ENCODE results near the gene TLR5. TPM values are rescaled to one million over a fixed set of nuclear protein-coding genes. Genes with fewer than 3 reads are reported as not detected.

The TLR5 gene
- polyA plus RNA-seq, 3 donors from 2014 or later, result 0.80 to 1.0 TPM; not detected in 1

DNA sequence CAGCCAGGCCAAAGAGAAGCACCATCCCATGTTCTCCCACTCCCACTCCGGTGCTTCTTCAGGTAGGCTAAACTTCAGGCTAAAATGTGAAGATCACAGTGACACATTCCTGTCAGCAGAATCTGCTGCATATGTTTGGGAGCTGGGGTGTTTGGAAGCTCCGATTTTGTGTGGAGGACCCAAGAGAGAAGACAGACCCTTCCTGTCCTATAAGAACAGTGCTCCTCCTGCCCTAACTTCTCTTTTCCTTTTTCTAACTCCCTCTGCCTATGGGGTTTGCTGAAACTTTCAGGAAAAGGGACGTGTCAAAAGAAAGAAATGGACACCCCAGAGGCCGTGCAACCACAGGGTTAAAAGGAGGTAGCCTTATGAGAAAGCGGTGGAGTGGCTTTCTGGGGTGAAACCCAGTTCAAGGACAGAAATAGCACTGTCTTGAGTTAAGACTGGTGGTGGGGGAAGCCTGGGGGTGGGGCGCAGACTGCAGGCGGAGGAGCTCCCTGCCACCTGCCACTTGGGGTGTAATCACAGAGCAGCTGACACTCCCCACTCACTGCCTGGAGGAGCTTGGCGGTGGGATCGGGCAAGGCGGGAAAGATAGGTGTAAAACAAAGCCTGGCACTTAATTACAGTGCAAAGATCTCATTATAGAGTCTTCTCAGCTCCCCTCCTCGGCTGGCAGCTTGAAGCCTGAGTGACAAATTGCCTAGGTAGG, 645 bp upstream of the TLR5 start:
- peaks cover 0 to 10% (median 2%) of the 10 kb centered on the region in 6 donors for H3K9me3 Mint-ChIP-seq
- H3K36me3 Mint-ChIP-seq, result peaks cover 0 to 3% (median 3%) of the 10 kb centered on the region in 3 donors
- peaks cover 19 to 22% of the 10 kb centered on the region in 2 donors for H3K4me1 Mint-ChIP-seq
- DNase-seq, result peak; percentile 17 to 32 (median 19)
- peak overlapping the region; percentile 69 to 81 (median 78) for H3K4me3 Mint-ChIP-seq
- peaks cover 2 to 12% (median 10%) of the 10 kb centered on the region in 3 donors for H3K27me3 Mint-ChIP-seq (ENCODE audit: low read depth in 3 of 3)
- peak overlapping the region; percentile 5 to 81 (median 64) for H3K27ac Mint-ChIP-seq

DNA sequence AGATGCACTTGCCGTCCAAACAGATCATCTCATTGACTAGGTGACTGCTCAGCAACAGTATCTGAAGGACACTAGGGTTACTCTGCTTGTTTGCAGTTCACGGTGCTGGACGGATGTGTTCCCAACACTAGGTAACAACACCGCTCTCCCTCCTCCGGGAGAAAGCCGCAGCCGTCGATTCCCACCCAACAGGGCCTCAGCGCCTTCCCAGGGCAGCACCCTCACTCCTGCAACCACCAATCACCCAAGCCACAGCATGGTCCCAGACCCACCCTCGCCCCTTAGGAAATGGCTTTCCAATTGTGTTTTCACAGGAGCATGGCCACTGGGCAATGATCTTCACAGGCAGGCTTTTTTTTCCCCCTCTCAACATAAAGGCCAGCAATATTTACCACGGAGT, 779 bp downstream of the TLR5 start:
- H3K27ac Mint-ChIP-seq, result no peak overlapping the region
- H3K36me3 Mint-ChIP-seq, result peaks cover 0 to 3% (median 0%) of the 10 kb centered on the region in 3 donors
- H3K4me3 Mint-ChIP-seq, result peak overlapping the region; percentile 62 to 80 (median 70)
- peaks cover 0 to 5% (median 2%) of the 10 kb centered on the region in 6 donors for H3K9me3 Mint-ChIP-seq
- peaks cover 19 to 22% of the 10 kb centered on the region in 2 donors for H3K4me1 Mint-ChIP-seq
- no peak for DNase-seq
- peaks cover 3 to 11% (median 6%) of the 10 kb centered on the region in 3 donors for H3K27me3 Mint-ChIP-seq (ENCODE audit: low read depth in 3 of 3)

DNA sequence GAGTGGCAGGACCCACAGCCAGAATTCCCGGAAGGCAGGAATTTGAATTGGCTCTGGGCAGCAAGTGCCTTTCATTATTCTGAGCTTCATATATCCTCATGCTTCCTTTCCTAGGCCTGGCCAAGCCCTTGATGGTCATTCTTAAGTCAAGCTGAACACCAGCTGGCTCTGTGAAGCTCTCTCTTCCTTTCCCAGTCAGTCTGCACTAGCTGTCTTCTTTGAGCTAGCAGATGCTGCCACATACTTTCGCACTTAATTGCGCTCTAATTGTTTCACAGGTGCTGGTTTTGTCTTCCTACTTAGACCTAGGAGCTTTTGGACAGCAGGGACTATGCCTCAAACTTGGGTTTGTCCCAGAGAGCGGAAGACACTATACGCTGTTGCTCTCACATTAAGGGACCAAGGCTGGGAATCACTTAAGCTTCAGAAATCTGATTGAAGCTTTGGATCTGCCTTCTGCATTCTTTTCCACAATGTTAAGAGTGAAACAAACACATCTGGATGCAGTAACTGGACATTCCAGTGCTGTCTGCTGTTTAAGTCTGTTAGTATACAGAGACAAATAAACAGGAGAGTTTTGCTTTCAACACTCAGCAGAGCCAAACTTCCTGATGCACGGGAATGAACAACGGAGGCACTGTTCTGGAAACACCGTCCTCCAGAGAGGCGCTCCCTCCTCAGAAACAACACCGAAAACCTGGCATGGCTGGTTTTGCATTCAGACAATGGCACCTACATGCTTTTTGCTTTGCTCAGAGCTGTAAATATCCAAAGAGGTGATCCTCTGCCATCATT, 2.2 kb downstream of the TLR5 start:
- Mint-ChIP-seq H3K36me3 (no peaks in the 10 kb centered on the region), H3K4me1 (peaks cover 19 to 22% of the 10 kb centered on the region in 2 donors), H3K4me3 (no peak overlapping the region), H3K9me3 (no peaks in the 10 kb centered on the region), H3K27ac (peak overlapping the region in 1 of 6 donors; percentile 39), H3K27me3 (ENCODE audit: low read depth in 3 of 3) (peaks cover 4 to 9% (median 6%) of the 10 kb centered on the region in 3 donors)
- DNase-seq, result no peak

DNA sequence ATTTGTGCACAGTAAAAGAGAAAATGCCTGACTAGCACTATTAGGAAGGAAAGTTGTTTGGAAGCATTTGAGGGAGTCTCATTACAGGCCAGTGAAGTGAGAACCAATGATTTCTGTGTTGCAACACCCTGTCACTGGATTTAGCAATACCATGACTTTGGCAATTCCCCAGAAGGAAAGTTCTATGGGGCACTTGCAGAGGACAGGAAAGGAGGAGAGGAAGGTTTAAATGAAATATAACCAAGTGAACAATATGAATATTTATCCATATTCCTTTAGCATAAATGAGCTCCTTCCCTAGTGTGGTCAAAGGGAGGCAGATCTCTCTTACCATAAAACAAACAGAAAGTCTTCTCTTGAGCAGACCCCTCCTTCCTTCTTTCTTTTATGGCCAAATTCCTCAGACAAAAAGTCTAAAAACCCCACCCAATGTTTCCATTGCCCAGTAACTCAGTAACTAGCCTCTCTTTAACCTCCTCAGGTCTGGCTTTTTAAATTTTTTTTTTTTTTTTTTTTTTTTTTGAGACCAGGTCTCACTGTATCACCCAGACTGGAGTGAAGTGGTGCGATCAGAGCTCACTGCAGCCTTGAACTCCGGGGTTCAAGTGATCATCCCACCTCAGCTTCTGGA, 5.5 kb downstream of the TLR5 start:
- no peak overlapping the region for H3K27ac Mint-ChIP-seq
- DNase-seq, result no peak
- H3K27me3 Mint-ChIP-seq (ENCODE audit: low read depth in 3 of 3), result peaks cover 11 to 20% (median 15%) of the 10 kb centered on the region in 3 donors
- H3K9me3 Mint-ChIP-seq, result no peaks in the 10 kb centered on the region
- H3K4me1 Mint-ChIP-seq, result peaks cover 8 to 14% of the 10 kb centered on the region in 2 donors
- H3K4me3 Mint-ChIP-seq, result no peak overlapping the region
- H3K36me3 Mint-ChIP-seq, result no peaks in the 10 kb centered on the region

DNA sequence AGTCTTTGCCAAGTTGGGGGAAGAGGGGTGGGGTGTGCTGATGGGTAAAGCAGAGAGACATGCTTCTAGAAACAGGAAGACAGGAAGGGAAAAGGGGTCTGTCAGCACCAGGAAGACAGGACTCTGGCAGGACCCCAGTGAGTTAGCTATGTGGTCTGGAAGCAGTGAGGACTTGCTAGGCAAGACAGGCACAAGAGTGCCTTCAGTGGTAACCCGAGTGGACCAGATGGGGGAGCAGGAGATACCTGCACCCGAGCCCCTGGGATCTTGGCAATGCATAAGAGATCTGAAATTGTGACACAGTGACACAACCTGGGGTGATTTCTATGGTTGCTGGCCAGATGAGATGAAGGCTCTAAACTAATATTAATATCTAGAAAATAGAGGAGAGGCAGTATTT, 7.0 kb downstream of the TLR5 start:
- no peak overlapping the region for H3K27ac Mint-ChIP-seq
- DNase-seq, result no peak
- H3K4me1 Mint-ChIP-seq, result peaks cover 8 to 14% of the 10 kb centered on the region in 2 donors
- H3K9me3 Mint-ChIP-seq, result no peaks in the 10 kb centered on the region
- H3K4me3 Mint-ChIP-seq, result no peak overlapping the region
- peaks cover 11 to 20% (median 15%) of the 10 kb centered on the region in 3 donors for H3K27me3 Mint-ChIP-seq (ENCODE audit: low read depth in 3 of 3)
- no peaks in the 10 kb centered on the region for H3K36me3 Mint-ChIP-seq

DNA sequence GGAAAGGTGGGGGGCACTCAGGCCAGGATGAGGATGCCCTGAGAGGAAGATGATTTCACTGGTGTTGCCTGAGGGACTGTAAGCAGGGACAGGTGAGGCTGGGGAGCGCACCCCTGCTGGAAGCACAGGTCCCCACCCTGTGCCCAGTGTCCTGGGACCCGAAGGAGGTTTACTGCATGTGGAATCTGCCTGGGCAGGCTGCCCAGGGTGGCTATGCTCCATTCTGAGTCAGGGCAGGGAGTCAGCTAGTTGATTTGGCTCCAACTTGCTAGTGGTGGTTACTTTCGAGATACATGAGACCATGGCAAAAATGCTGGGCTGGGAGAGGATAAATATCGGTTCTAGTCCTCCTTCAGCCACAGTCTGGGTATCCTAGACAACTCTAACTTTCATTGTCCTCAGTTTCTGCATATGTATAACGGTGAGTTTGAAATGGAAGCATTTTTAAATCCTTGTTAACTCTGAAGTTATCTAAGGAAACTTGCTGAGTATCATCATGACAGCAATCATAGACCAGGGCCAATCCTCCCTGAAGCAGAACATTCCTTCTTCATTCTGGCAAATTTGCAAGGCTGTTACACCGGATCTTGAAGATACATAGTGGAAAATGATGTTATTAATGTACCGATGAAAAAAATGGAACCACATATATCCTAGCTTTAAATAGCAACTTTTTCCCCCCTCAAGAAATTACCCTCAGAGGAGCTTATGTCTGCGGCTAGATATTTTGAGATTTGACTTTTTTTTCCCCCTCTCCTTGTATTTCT, 7.7 kb downstream of the TLR5 start:
- Mint-ChIP-seq H3K27me3 (ENCODE audit: low read depth in 3 of 3) (peaks cover 11 to 23% (median 15%) of the 10 kb centered on the region in 3 donors), H3K36me3 (no peaks in the 10 kb centered on the region), H3K4me1 (peaks cover 11 to 14% of the 10 kb centered on the region in 2 donors), H3K9me3 (no peaks in the 10 kb centered on the region), H3K4me3 (no peak overlapping the region), H3K27ac (no peak overlapping the region)
- no peak for DNase-seq

DNA sequence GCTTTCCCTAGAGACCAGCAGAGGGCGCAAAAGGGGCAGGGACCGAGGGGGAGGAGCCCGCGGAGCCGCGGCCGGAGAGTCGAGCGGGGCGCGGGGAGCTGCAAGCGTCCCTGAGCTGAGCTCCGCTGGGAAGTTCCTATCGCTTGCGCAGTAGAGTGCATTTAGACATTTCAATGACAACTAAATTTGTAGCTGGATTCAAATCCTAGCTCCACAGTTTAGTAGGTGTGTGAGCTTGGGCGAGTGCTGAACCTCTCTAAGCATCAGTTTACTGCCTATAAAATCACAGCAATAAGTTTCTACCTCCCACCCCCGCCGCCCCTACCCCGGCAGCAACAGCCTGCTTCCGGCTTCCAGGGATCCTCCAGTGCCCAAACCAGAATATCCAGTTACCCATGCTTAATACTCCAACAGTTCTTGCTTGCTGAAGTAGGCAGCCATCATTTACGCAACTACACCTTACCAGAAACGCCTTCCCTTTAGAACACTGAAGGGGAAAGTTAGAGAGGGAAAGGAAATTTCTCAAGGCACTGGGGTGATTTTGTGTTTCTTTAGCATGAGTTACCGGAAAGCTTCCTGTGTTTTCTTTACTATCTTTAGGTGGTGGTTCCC, 9.1 kb downstream of the TLR5 start:
- Mint-ChIP-seq H3K27ac (no peak overlapping the region), H3K4me1 (peaks cover 18 to 26% of the 10 kb centered on the region in 2 donors), H3K36me3 (no peaks in the 10 kb centered on the region), H3K9me3 (no peaks in the 10 kb centered on the region), H3K27me3 (ENCODE audit: low read depth in 3 of 3) (peaks cover 14 to 24% (median 14%) of the 10 kb centered on the region in 3 donors), H3K4me3 (peak overlapping the region; percentile 39 to 70 (median 56))
- DNase-seq, result peak; percentile 72 to 76 (median 74)

DNA sequence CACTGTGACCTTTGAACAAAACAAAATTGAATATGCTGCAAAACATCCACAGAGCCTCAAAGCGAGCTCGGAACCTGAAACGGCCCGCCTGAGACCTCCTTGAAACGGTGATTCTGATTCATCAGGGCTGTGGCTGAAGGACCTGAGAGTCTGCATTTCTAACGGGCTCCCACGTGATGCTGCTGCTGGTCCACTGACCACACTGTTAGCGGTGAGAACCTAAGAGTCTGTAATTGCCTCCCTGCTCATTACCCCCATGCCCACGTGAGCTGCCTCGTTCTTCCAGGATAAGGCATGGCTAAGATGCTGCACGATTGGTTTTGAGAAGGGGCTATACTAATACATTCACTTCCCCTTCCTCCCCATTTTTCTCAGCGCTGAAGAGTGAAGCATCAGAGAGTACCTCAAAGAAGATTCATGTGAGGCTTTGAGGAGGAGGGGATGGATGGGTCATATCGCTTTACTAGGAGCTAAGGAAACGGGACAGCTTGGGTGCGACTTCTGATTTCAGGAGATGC, 9.7 kb downstream of the TLR5 start:
- H3K9me3 Mint-ChIP-seq, result no peaks in the 10 kb centered on the region
- no peak overlapping the region for H3K27ac Mint-ChIP-seq
- peak overlapping the region; percentile 12 to 70 (median 56) for H3K4me3 Mint-ChIP-seq
- no peaks in the 10 kb centered on the region for H3K36me3 Mint-ChIP-seq
- no peak for DNase-seq
- peaks cover 14 to 25% (median 15%) of the 10 kb centered on the region in 3 donors for H3K27me3 Mint-ChIP-seq (ENCODE audit: low read depth in 3 of 3)
- peaks cover 20 to 28% of the 10 kb centered on the region in 2 donors for H3K4me1 Mint-ChIP-seq

DNA sequence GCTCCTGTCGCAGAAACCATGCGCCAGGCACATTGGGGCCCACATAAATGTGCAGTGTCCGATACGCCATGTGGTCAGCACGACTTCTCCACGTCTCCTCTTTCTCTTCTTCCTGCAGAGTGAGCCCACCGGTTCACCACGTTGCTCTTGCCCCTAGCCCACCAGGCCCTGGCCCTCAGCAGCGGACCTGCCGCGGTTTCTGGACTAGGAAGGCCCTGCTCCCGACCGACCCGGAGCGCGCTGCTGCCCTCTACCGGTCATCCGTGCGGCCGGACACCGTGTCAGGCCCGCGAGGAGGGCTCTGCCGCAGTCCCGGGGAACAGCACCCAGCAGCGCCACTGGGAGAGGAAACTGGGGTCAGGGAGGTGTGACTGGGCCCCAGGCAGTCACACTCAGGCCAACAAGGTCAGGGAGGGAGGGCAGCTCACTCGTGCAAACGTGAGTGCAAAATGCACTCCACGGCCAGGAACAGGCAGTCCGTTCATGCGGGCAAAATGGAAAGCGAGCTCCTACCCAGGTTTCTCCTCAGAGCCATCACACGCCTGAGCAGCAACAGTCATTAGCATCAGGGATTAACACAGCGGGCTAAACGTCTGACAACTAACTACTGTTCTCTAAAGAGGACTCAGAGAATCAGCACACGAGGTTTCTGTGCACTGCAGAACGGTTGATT, 13.7 kb downstream of the TLR5 start:
- Mint-ChIP-seq H3K4me1 (peaks cover 20 to 28% of the 10 kb centered on the region in 2 donors), H3K27ac (peak overlapping the region in 1 of 6 donors; percentile 84), H3K27me3 (ENCODE audit: low read depth in 3 of 3) (peaks cover 5 to 12% (median 6%) of the 10 kb centered on the region in 3 donors), H3K9me3 (no peaks in the 10 kb centered on the region), H3K36me3 (no peaks in the 10 kb centered on the region), H3K4me3 (peak overlapping the region; percentile 30 to 78 (median 59))
- DNase-seq, result peak; percentile 62 to 64 (median 62)

DNA sequence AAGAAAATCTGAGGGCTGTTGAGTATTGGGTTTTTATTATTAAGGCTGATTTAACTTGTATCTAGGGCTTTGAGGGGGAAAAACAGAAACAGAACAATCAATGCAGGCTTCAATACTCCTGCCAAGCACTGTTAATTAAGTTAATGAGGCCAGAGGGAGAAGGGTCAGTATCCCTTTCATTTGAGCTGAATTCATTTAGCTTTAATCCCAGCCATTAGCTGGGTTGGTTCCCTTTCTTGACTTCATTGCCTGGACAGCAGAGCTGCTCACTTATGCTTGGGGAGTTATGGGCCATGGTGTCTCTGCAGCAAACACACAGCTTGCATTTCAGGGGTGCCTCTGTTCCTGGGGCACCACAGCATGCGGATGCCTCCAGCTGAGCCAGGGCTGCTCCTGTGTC, 16.3 kb downstream of the TLR5 start:
- DNase-seq, result no peak
- peaks cover 5 to 9% (median 6%) of the 10 kb centered on the region in 3 donors for H3K27me3 Mint-ChIP-seq (ENCODE audit: low read depth in 3 of 3)
- H3K36me3 Mint-ChIP-seq, result no peaks in the 10 kb centered on the region
- H3K27ac Mint-ChIP-seq, result no peak overlapping the region
- no peak overlapping the region for H3K4me3 Mint-ChIP-seq
- no peaks in the 10 kb centered on the region for H3K9me3 Mint-ChIP-seq
- H3K4me1 Mint-ChIP-seq, result peaks cover 18 to 21% of the 10 kb centered on the region in 2 donors

DNA sequence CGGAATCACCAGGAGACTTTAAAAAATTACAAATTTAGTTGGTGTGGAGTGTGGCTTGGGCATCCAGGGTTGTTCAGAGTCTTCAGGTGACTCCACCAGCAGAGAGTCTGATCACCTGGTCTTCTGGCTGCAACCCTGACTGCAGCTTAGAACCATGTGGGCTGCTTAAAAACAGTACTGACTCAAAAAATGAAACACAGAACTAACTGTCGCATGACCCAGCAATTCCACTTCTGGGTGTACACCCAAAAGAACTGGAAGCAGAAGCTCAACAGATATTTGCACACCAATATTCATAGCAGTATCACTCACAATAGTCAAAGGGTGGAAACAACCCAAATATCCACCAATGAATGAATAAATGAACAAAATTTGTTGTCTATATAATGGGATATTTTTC, 17.3 kb downstream of the TLR5 start:
- Mint-ChIP-seq H3K27me3 (ENCODE audit: low read depth in 3 of 3) (peaks cover 5 to 9% (median 6%) of the 10 kb centered on the region in 3 donors), H3K4me1 (peaks cover 18 to 21% of the 10 kb centered on the region in 2 donors), H3K4me3 (no peak overlapping the region), H3K27ac (no peak overlapping the region), H3K36me3 (no peaks in the 10 kb centered on the region), H3K9me3 (no peaks in the 10 kb centered on the region)
- DNase-seq, result no peak

DNA sequence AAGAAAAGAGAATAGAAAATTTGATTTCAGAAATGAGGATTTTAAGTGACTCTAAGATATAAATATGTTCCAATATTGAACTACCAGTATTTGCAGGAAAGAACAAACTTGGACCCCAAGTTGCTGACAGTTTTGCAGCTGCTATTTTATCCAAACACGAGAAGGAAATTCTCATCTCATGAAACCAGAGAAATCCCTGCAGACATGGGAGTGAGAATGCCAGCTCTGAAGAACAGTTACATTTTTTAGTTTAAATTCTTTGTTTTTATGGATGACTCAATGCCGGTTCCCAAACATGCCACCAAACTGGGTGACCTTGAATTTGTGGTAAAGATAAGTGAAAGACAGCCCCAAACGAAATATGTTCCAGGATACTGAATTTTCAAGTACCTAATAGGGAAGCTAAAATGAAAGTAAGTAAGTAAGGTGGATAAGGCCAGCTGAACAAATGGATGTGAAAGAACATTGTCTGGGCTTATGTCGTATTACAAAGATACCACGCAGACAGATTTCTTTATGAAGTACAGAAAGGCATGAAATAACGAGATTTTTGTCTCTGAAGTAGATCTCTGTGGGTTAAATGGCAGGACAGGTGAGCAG, 19.9 kb downstream of the TLR5 start:
- Mint-ChIP-seq H3K27ac (no peak overlapping the region), H3K36me3 (no peaks in the 10 kb centered on the region), H3K4me3 (peak overlapping the region in 4 of 5 donors; percentile 1 to 44 (median 22))

More for the DNA sequence above, 19.9 kb downstream of the TLR5 start:
- DNase-seq, result no peak
- no peaks in the 10 kb centered on the region for H3K9me3 Mint-ChIP-seq
- H3K4me1 Mint-ChIP-seq, result peaks cover 6 to 7% of the 10 kb centered on the region in 2 donors
- peaks cover 3 to 12% (median 8%) of the 10 kb centered on the region in 3 donors for H3K27me3 Mint-ChIP-seq (ENCODE audit: low read depth in 3 of 3)
